Left ventricle myocardium superior (tissue), 1 donor: ENCODE data around the gene KMT2A. TPM values are rescaled to one million over a fixed set of nuclear protein-coding genes. Genes with fewer than 3 reads are reported as not detected.
A peak's percentile ranks its signal among the peaks of the same experiment; 100 is the strongest.

ENCODE experiments used
- ATAC-seq: fragments of 200-7000 bp; cut with Tn5 transposase; one replicate; pipeline ENCODE4 v1.9.1; 2020; ENCODE audit warnings: mild to moderate bottlenecking, moderate library complexity
- DNase-seq: peaks from one replicate; pipeline ENCODE4 v3.0.0-alpha.2; 2020
- intact Hi-C: fragments of 100-400 bp; cut with micrococcal nuclease; formaldehyde crosslinking; loops from one replicate; pipeline ENCODE4 v1.11.0; 2022
- total RNA-seq: library from RNA; stranded (reverse); fragmentation: NEBNext Ultra II Directional; extraction: Animal tissue kit (Norgen Biotek cat#: 25700); gene quantifications from one replicate; pipeline ENCODE4 v1.2.1, GENCODE V29; 2021
- donor health status: DM: no; HTN: yes; CAD: no; lungs with severe emphysema.

Gene KMT2A
- total RNA-seq, 1 donor from 2014 or later, result 21.1 TPM

DNA sequence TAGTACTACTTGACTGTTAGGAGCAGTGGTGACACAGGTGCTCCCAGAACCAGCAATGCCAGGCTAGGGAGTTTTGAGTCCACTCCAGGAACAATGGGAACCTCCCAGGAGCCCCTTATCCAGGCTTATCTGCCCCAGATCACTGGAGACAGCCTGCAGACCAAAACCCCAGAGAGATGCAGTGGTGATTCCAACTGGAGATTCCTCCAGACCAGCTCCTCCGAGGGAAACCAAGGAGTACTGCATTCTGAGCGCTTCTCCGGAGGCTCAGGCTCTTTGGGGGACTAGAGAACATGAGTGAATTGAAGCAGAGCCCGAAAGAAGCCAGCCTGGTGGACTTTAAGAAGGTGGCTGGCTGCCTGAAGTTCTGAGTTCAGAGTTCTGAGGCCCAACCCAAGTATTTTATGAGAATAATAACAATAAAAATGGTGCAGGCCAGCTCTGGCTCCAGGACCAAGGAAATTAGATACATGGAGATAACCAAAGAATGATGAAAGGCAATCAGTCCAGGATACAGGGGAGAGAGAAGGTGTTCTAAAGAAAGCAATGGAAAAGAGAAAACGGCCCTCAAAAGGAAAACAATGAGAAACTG, 93.4 kb downstream of the KMT2A start:
- DNase-seq (no peak), ATAC-seq (no peak)
- intact Hi-C loops, result no loop called here

DNA sequence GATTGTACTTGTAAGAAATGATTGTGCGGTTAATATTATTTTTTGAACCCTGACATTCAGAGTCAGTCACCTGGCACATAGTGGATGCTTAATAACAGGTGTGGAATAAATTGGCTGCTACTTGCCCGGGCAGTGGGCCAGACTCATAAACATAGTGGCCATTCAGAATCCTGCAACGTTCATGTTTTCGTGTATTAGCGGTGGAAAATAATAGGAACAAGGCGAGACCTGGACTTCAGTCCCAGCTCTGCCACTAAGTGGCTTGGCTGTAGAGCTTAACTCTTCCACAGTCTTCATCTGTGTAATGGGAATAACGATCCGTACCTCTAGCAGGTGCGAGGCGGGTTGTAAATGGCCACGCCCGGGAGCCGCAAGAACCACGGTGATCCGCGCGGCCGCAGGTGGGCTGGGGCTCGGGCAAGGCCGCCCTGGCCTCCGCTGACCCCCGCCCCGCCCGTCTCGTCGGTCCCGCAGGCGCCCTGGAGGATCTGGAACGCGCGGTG, 93.9 kb downstream of the KMT2A start:
- ATAC-seq (no peak), DNase-seq (no peak)
- intact Hi-C loops, result no loop called here

DNA sequence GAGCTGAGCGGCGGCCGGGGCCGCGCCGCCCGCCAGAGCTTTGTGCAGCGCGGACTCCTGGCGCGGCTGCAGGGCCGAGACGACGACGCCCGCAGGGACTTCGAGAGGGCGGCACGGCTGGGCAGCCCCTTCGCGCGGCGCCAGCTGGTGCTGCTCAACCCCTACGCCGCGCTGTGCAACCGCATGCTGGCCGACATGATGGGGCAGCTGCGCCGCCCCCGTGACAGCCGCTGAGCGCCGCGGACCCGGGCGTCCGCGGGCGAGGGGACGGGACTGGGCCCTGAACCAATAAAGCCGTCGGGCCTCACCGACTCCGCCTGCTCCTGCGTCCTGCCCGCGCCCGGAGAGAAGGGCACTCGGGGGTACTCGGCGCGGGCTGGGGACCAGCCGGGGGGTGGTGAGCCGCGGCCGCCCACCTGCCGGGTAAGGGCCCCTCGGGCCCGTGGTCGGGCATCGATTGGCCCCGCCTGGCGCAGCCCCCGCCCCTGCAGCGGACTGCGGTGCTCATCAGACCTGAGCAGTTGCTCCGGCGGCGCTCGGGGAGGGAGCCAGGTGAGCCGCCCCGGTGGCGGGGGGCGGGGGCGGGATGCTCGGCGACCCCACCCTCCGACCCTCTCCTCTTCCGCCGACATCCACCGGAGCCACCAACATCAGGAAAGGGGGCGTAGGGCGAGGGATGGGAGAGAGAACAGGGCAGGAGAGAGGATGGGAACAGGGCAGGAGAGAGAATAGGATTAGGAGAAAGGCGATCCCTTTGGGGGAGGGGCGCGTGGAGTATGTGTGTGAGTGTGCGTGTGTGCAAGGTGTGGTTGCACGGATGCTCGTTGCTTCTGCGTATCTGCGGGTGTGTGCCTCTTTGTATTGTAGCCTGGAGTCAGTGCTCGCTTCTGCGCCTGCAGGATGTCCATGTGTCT, 94.6 kb downstream of the KMT2A start, which contains the start of gene TMEM25:
Gene TMEM25, plus strand, starts transcription at position 510 of the 914 bp plus-strand sequence. CDS start 610 bp downstream, outside the sequence.
- intact Hi-C loops, result no loop called here
- peak; percentile 89 for ATAC-seq
- peak; percentile 77 for DNase-seq

DNA sequence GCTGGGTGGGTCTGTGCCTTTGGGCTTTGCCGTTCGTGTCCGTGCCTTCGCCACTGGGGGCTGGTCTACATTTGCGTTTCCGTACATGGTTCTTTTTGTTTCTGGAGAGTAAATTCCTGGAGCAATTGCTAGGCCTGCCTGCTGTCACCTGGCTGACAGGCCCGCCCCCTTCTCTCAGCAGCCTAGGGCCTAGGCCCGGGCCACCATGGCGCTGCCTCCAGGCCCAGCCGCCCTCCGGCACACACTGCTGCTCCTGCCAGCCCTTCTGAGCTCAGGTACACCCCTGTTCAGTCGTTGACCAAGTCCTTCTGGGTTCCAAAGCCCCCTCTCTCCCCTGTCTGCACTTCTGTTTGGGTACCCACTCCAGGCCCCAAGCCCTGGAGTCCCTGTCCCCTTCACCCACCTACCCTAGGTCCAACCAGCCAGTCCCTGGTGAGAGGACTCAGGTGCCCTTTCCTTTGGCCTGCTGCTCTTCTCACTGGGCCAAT, 95.3 kb downstream of the KMT2A start:
- no peak for DNase-seq
- peak; percentile 9 for ATAC-seq
- intact Hi-C loops, result no loop called here

DNA sequence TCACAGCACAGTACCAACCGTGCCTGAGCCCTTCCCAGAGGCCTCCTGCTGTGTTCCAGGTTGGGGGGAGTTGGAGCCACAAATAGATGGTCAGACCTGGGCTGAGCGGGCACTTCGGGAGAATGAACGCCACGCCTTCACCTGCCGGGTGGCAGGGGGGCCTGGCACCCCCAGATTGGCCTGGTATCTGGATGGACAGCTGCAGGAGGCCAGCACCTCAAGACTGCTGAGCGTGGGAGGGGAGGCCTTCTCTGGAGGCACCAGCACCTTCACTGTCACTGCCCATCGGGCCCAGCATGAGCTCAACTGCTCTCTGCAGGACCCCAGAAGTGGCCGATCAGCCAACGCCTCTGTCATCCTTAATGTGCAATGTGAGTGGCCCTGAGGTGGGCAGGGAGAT, 95.8 kb downstream of the KMT2A start:
- DNase-seq (no peak), ATAC-seq (no peak)
- intact Hi-C loops, result no loop called here

DNA sequence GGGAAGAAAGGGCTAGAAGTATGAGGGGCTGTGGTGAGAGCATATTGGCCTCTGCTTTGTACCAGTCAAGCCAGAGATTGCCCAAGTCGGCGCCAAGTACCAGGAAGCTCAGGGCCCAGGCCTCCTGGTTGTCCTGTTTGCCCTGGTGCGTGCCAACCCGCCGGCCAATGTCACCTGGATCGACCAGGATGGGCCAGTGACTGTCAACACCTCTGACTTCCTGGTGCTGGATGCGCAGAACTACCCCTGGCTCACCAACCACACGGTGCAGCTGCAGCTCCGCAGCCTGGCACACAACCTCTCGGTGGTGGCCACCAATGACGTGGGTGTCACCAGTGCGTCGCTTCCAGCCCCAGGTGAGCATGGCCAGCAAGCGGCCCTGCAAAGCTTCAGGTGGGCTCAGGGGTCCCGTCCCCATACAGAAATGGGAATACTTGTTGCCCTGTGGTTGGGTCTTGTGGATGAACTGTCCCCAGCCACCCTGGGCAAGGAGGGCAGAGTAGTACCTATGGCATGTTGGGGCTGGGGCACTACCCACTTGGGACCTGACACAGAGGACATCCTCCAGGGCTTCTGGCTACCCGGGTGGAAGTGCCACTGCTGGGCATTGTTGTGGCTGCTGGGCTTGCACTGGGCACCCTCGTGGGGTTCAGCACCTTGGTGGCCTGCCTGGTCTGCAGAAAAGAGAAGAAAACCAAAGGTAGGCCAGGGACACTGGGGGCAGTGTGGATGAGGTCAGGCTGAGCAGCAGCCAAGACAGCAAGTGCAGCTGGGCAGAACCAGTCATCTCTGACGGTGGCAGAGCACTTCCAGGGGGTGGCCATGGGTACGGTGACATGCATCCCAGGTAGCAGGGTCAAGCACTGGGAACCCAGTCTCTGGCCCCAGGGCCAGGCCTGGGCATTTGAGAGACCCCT, 96.8 kb downstream of the KMT2A start:
- ATAC-seq (no peak), DNase-seq (no peak)
- intact Hi-C loops, result no loop called here

DNA sequence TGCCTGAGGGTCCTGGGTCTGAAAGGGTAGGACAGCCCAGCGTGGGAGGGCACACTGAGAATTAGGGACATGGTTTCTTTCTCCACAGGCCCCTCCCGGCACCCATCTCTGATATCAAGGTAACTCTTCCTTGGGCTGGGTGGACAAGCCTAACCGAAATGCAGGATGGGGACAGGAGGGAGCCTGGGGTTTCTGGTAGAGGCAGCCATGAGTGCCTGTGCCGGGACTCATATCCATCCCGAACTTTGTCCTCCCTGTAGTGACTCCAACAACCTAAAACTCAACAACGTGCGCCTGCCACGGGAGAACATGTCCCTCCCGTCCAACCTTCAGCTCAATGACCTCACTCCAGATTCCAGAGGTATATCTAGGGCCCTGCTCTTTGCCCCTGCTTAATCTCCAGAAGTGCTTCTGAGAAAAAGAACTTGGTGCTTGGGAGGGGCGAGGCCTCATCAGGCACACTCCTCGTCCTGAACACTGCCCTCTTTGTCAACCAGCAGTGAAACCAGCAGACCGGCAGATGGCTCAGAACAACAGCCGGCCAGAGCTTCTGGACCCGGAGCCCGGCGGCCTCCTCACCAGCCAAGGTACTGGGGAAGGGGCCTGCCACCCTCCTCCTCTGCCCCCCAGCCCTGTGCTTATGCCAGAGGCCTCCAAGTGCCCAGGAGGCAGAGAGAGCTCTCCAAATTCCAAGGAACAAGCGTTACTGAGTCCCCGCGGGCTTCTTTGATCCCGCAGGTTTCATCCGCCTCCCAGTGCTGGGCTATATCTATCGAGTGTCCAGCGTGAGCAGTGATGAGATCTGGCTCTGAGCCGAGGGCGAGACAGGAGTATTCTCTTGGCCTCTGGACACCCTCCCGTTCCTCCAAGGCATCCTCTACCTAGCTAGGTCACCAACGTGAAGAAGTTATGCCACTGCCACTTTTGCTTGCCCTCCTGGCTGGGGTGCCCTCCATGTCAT, 97.8 kb downstream of the KMT2A start:
- intact Hi-C loops, result no loop called here
- DNase-seq, result no peak
- ATAC-seq, result no peak

DNA sequence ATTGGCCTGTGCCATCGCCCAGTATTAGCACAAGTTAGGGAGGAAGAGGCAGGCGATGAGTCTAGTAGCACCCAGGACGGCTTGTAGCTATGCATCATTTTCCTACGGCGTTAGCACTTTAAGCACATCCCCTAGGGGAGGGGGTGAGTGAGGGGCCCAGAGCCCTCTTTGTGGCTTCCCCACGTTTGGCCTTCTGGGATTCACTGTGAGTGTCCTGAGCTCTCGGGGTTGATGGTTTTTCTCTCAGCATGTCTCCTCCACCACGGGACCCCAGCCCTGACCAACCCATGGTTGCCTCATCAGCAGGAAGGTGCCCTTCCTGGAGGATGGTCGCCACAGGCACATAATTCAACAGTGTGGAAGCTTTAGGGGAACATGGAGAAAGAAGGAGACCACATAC, 99.0 kb downstream of the KMT2A start:
- no peak for DNase-seq
- intact Hi-C loops, result no loop called here
- no peak for ATAC-seq

DNA sequence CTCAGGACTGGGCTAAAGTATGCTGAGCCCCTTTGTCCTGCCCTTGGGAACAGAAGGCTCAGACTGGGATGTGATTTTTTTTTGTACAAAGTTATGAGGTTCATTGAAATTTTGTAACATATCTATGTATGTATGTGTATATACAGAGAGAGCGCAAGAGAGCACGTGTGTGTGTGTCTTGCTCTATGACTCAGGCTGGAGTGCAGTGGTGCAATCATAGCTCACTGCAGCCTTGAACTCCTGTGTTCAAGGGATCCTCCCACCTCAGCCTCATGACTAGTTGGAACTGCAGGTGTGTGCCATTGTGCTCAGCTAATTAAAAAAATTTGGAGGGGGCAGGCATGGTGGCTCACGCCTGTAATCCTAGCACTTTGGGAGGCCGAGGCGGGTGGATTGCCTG, 100.4 kb downstream of the KMT2A start:
- DNase-seq, result no peak
- intact Hi-C loops, result no loop called here
- no peak for ATAC-seq

DNA sequence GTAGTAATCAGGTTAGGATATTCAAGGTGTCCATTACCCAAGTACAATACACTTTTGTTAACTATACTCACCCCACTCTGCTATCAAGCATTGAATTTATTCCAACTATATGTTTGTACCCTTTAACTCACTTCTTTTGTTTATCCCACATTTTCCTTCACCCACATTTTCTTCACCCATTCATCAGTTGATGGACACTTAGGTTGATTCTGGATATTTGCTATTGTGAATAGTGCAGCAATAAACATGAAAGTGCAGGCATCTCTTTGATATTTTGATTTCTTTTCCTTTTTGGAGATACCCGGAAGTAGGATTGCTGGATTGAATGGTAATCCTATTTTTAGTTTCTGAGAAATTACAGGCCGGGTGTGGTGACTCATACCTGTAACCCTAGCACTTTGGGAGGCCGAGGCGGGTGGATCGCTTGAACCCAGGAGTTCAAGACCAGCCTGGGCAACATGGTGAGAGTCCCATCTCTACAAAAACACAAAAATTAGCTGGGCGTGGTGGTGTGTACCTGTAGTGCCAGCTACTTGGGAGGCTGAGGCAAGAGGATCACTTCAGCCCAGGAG, 101.2 kb downstream of the KMT2A start:
- intact Hi-C loops, result no loop called here
- DNase-seq, result no peak

DNA sequence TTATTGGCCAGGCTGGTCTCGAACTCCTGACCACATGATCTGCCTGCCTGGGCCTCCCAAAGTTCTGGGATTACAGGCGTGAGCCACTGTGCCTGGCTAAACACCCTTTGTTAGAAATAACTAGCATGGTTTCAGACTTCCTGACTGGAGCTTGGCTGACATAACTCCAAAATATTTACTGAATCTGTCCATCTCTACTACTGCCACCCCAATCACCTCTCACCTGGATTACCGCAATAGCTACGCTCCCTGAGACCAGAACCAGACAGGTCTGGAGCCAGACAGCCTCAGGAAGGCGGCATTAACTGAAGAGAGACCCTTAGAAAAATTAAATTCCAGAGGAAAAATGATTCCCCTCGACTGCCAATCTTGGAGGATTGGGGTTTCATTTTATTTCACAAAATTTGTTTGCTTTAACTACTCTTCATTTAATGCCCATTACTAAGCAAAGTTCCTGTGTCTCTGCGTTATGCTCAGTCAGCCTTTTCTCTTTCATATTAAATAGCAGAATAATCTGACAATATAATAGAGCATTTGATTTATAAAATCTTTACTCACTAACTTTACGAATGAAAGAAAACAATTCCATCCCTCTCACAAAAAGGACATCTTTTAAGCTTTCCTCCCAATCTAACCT, 107.8 kb downstream of the KMT2A start:
- ATAC-seq, result no peak
- no peak for DNase-seq
- intact Hi-C loops, result no loop called here

More for the DNA sequence above, 101.2 kb downstream of the KMT2A start:
- no peak for ATAC-seq

DNA sequence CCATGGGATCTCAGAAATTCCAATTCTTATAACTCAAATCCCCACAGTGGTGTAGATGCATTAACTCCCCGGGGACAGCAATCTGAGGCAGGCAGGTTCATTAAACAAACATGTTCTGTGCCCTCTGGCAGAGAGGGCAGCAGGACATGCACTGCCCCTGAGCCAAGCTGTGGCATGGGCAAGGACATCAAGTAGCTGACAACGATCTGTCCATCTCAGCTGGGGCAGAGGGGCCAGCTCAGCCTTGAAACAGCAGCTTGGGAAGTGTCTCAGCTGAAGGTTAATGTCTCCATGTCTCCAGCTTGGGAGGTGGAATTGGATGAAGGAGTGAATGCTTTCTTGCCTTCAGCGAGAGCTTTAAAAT, 108.3 kb downstream of the KMT2A start:
- ATAC-seq, result no peak
- intact Hi-C loops, result no loop called here
- DNase-seq, result no peak

DNA sequence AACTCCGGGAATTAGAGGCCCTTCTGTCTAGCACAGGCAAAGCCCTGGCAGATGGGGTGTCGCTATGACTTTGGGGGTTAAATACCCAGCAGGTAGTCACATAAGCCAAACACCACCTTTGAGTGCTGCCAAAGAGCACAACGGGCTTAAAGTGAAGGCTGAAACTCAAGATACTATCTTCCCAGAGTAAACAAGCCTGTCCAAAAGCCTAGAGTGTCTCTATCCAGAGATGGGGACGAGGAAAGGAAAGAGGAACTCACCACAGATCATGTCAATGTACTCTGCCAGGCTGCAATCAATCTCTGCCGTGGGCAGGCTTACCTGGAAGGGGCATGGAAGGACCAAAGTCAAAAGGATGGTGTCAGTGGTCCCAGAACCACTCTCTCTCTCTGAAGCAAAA, 109.2 kb downstream of the KMT2A start:
- ATAC-seq (no peak), DNase-seq (no peak)
- intact Hi-C loops, result no loop called here

DNA sequence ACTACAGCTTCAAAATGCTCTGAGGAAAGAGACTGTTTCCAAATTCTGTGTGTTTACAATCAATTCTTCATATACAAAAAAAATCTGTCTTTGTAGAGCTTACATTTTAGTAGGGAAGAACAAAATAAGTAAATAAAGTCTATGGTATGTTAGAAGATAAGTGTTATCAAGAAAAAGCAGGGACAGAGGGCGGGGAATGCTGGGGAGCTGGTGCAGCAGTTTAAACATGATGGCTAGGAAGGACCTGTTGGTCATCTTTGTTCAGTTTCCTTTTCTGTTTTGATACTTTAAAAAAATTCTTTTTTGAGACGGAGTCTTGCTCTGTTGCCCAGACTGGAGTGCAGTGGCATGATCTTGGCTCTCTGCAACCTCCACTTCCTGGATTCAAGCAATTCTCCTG, 110.8 kb downstream of the KMT2A start:
- intact Hi-C loops, result no loop called here

DNA sequence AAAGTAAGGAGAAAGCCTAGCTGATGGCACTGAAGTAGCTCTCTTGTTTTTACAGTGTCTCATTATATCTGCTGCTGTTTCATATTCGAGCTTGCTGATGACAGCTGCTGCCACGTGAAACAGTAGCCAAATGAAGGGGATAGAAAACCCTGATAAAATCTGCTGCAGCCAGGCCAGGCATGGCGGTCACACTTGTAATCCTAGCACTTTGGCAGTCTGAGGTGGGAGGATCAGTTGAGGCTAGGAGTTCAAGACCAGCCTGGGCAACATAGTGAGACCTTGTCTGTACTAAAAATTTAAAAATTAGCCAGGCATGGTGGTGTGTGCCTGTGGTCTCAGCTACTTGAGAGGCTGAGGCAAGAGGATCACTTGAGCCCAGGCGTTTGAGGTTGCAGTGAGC, 116.0 kb downstream of the KMT2A start:
- no peak for ATAC-seq
- DNase-seq, result no peak
- intact Hi-C loops, result no loop called here

More for the DNA sequence above, 110.8 kb downstream of the KMT2A start:
- ATAC-seq, result no peak
- DNase-seq, result no peak

DNA sequence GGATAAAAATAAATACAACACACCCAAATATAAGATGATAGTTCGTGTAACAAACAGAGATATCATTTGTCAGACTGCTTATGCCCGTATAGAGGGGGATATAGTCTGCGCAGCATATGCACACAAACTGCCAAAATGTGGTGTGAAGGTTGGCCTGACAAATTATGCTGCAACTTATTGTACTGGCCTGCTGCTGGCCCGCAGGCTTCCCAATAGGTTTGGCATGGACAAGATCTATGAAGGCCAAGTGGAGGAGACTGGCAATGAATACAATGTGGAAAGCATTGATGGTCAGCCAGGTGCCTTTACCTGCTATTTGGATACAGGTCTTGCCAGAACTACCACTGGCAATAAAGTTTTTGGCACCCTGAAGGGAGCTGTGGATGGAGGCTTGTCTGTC, 124.5 kb downstream of the KMT2A start:
- no peak for ATAC-seq
- intact Hi-C loops, result no loop called here
- no peak for DNase-seq

DNA sequence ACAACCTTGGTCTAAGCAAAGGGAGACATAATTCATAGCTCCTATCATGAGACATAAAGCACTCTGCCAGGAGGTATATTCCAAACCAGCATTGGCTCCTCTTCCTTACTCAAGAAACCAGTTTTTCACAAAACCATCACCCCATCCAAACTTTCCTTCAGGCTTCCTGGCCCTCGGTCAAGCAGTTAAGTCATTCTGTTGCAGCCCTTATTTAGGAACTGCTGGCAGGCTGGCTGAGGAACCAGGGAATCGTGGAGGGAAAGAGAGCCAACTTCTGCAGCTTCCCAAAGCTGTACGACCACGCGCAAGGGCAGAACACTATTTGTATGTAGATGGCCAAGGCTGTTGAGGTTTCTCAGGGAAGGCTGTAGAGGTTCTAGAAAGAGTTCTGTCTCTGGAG, 128.8 kb downstream of the KMT2A start:
- DNase-seq, result peak; percentile 48
- intact Hi-C loops, result no loop called here

DNA sequence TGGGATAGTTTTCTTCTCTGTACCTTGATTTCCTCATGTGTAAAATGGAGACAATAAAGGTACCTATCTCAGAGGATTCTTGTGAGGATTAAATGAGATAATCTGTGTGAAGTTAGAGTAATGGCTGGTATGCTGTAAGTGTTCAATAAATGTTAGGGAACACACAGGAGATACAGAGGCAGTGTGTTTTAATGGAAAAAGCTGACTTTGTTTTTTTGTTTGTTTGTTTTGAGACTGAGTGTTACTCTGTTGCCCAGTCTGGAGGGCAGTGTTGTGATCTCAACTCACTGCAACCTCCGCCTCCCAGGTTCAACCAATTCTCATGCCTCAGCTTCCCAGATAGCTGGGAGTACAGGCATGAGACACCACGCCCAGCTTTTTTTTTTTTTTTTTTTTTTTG, 133.4 kb downstream of the KMT2A start:
- no peak for DNase-seq
- intact Hi-C loops, result no loop called here
- ATAC-seq, result no peak

More for the DNA sequence above, 128.8 kb downstream of the KMT2A start:
- ATAC-seq, result peak; percentile 58
